Endothelial cell of hepatic sinusoid (primary cell): ENCODE results near the gene ABHD16A.

Experiments used
- in situ Hi-C: cut with HindIII; loops from 2 replicates; pipeline ENCODE4 v1.10.0; 2017; ENCODE audit warnings: low sequenced_read_pairs

ABHD16A gene

DNA sequence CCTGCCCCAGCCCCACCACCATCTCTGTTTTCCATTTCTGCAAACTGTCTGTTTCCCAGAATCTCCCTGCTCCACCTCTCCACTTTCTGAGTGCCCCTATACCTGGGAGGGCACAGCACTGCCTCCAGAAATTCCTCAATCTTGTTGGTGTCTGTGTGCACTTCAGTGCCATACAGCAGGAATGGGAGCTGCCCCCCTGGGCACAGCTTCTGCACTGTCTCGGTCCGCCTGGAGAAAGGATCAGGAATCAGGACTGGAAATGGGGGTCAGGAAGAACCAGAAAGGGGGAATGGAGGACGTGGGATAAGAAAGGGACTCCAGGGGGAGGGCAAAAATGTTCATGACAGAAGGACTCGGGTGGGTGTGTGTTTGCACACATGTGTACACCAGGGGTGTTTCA lies 30.6 kb upstream of the ABHD16A start:
- in situ Hi-C loops, result loop anchor here (5.0 kb wide), 1 partner anchor 41 kb away; no protein-coding TSS in a partner anchor

DNA sequence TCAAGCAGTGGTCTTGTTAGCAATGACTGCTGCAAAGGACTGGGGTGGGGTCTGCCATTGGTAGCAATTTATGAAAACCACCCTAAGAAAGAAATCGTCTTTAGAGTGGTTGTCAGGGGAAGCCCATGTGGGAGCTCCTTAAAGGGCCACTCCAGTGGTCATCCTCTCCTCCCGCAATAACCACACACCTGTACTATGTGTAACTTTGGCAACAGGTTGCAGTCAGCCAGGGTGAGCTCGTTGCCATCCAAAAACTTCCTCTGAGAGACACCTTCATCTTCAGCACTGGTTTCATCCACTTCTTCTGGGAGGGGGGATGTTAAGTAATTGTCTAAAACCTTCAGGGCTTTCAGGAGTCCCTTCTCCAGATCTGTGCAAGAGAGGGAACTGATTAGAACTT lies 28.9 kb upstream of the ABHD16A start:
- in situ Hi-C loops, result loop anchor here (5.0 kb wide), 1 partner anchor 40 kb away; no protein-coding TSS in a partner anchor

DNA sequence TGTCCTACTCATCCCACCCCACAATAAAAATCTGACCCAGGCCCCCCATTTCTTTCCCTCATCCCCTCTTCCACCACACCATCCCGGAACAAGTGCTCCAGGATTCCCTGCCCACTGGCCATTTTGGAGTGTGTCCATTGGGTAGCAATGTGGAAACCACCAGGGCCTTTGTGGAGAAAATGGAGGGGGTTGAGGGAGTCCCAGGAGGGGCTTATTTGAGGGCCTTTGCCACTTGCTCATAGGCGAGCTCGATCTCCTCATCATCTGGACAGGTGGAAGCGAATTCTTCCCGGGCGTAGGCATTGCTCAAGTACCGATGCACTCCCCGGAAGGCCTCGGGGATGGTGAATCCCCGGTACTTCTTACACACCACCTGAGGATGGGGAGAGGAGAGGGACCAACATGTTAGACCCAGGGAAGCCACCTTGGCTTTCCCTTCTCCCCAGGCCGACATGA lies 27.5 kb upstream of the ABHD16A start:
- in situ Hi-C loops, result loop anchor here (5.0 kb wide), 1 partner anchor 38 kb away; no protein-coding TSS in a partner anchor

DNA sequence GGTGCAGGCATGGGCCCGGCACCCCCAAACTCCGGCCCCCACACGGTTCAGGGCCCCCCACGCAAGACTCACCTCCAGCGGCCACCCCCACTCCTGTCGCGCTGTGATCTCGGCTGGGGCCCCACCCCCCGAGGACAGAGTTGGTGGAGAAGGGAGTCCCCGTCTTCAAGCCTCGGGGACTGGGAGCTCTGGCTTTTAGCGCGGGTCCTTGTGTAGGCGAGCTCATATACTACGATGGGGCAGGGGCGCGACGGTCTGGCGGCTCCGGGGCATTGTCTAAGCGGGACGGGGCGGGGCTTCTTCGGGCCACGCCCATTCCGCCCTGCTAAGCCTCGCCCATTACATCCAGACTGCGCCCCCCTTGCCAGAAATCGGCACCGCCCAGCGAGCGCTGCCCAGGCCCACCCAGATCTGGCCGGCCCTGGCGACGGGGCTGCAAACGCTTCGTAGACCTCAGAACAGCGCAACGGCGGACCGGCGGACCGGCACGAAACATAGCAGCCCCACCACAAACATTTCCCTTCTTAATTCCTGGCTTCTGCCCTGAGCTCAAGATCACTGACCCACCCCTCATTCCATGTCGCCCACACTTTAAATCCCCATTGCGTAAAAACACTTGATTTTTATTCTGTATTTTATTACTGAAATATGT lies 27.0 kb upstream of the ABHD16A start:
- in situ Hi-C loops, result loop anchor here (5.0 kb wide), 1 partner anchor 38 kb away; no protein-coding TSS in a partner anchor

DNA sequence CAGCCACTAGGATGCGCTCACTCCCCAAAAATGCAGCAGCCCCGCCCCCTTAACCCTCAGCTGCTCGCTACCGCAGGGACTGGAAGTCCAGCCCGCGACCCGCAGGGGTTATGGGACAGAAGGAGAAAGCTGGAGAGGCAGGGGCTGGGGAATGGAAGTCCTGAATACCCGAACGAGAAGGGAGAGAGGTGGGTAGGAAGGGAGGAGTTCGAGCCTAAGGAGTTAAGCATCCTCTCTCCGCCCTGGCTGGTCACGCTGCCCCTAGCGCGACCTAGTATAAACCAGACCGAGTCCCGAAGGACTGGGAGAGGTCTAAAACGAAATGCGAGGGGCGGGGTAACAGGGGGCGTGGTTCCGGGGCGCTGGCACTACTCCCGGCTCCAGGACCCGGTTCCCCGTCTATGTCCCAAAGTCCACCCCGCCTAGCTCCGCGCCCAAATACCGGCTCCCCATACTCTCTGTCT lies 26.4 kb upstream of the ABHD16A start:
- in situ Hi-C loops, result no loop called here

DNA sequence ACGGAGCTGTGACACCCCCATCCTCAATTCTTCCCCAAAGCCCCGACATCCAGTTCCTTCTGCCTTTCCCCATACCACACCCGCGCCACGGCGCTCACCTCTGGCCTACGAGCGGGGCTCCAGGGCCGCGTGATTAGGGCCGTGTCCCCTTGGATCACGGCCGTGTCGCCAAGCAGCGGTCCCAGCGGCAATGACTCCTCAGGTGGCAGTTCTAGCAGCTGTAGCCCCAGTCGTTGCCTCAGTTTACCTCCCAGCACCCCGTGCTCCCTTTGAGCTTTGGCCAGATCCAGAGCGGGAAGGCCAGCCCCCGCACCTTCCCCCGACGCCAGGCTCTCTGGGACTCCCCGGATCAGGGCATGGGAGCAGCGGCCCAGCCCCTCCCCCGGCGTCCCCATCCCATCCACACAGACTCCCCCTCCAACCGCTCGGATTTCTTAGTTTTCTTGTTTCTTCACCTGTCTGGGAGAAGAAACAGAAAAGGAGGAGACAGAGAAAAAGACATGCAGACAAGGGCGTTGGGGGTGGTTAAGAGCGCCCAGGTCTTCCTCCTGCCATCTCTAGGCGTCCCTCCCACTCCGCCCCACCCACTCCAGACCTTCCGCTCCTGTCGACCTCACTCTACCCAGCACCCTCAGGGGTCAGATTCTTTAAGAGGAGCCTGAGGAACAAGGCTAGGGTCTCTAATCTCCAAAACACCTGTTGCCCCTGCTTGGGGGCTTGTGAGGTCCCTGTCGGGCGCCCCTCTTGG lies 25.8 kb upstream of the ABHD16A start, which contains the start of gene DDAH2:
TSS of gene DDAH2 (minus strand) at position 533 of the 748 bp plus-strand sequence. CDS start at position 395, 138 bp downstream.
- in situ Hi-C loops, result no loop called here

DNA sequence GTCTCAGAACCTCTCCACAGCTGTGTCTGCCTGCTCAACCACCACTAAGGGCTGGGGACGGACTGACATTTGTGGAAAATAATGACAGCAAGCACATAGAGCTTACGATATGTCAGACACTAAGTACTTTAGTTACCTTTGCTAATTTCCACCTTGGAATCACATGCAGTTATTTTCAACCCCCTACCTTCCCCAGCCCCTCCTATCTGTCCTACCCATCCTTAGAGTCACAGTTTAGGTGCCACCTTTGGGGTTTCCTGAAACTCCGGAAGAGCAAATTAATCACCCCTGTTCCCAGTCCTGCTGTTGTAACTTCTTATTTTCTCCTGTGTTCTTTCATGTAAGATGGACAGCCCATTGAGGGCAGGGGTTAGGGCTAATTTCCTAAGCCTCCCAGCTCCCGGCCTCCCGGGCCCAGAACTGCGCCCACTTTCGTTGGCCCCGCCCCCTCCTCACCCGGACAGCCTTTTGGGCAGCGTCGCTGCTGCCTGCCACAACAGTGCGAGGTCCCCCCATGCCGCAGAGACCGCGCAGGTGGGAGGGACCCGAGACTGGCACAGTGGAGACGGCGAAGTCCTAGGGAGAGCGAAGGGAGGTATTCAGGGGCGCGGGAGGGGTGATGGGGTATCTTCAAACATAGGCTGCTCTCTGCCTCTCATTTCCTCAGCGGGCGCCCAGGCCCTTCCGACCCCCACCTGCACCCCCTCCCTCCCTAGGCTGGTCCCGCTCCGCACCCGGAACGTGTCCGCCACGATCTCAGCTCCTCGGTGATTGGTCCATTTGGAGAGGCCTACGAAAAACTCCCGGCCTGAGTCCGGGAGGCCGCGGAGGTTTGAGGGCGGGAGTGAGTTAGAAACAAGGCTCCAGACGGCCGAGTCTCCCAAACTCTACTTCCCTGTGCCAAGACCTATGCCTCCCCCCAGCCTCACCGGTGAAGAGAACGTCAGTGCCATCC lies 24.9 kb upstream of the ABHD16A start:
- in situ Hi-C loops, result no loop called here

DNA sequence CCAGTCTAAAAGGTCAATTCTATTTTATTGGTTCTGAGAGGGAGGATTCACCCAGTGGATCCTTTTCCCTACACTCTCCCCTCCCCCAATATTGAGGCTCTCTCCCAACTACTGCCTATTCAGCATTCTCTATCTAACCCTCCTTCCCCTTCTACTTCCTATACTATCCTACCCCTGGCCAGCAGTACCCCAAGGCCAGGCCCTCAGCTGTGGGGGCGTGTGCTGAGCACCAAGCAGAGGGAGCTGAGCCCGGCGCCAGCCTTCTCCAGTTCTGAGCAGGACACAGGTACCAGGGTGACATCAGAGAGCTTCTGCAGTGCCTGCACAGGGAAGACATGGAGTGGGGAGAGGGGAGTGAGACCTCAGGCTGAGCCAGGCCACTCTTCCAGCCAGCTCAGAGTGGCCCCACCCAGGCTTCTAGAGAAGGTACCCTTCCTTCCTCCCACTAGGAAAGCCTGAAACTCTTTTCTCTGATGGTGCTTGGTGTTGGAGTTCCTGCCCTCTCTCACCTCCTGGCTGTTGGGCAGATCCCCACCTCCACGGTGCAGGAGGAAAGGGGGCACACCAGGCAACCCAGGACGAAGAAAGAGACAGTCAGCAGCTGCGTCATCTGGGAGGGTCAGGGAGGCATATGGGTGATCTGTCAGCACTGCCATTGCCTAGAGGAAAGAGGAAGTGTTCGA lies 24.1 kb upstream of the ABHD16A start:
- in situ Hi-C loops, result no loop called here

DNA sequence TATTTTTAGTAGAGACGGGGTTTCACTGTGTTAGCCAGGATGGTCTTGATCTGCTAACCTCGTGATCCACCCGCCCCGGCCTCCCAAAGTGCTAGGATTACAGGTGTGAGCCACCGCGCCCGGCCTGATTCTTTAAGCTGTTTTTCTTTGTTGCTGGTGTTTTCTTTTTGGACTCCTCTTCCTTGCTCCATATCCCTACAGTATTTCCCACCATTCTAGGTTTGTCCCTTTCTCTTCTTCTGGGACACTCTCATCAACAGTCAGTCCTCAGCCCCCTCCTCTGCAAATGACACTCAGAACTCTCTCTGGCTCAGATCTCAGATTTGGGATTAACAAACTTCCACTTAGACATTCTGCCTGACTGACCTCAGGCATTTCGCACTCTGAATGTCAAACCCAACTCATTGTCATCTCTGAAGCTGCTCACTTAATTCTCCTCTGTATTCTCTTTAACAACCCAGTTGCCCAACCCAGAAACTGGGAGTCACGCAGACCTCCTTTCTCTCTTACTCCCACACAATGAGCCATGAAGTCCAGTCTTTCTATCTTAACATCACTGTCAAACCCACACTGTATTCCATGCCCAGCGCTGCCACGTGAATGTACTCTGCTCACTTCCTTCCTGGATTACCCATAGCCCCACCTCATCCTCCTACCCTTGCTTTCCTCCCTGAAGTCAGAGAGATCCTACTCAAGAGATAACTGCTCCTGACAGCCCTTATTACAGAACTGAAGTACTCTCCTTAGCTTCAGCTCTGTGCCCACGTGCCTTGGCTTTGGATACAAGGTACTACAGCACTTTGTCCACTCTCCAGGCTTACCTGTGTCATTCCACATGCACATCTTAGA lies 22.6 kb upstream of the ABHD16A start:
- in situ Hi-C loops, result no loop called here

DNA sequence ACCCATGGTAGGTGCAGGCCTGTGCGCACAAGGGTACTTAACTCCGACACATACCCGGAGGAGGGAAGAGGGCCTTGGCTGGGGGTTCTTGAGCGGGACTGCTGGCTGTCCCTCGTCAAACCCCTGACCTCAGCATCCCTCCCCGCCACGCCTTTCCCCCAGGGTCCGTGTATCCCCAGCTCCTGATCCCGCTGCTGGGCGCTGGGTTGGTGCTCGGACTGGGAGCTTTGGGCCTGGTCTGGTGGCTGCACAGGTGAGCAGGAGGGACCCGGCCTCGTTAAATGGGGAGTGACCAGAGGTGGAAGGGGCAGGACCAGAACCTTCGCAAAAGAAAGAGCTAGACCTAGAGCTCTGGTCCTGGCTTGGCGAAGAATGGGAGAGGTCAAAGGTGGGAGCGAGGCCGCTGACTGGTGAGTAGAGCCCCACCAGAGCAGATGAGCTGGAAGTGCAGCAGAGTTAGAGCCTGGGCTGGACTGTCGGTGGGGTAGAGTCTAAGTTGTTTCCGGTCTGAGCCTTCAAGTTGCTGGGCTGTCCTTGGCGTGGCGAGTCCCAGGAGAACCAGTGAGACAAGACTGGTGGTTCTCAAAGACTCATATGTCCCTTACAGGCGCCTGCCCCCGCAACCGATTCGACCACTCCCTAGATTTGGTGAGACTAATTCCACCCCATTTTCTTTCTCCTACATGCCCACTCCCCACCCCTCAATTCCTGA lies 21.0 kb upstream of the ABHD16A start:
- in situ Hi-C loops, result no loop called here

DNA sequence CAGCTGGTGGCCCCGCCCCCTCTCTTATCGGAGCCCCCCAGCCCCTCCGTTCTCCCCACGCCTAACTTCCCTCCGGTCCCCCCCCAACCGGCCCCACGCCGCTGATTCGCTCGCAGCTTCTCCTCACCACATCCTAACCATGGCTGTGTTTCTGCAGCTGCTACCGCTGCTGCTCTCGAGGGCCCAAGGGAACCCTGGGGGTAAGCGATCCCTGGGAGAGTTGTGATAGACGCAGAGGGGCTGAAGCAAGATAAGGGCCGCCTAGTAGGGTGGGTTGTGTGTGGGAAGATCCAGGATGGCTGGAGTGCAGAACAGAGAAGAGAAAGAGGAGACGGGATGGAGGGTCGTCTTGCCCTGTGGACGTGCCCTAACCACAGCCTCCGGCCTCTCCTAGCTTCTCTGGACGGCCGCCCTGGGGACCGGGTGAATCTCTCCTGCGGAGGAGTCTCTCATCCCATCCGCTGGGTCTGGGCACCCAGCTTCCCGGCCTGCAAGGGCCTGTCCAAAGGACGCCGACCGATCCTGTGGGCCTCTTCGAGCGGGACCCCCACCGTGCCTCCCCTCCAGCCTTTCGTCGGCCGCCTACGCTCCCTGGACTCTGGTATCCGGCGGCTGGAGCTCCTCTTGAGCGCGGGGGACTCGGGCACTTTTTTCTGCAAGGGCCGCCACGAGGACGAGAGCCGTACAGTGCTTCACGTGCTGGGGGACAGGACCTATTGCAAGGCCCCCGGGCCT lies 20.3 kb upstream of the ABHD16A start, which contains the start of gene MPIG6B:
TSS of gene MPIG6B (plus strand) at position 129 of the 735 bp plus-strand sequence. CDS start at position 140, 11 bp downstream.
- in situ Hi-C loops, result no loop called here

DNA sequence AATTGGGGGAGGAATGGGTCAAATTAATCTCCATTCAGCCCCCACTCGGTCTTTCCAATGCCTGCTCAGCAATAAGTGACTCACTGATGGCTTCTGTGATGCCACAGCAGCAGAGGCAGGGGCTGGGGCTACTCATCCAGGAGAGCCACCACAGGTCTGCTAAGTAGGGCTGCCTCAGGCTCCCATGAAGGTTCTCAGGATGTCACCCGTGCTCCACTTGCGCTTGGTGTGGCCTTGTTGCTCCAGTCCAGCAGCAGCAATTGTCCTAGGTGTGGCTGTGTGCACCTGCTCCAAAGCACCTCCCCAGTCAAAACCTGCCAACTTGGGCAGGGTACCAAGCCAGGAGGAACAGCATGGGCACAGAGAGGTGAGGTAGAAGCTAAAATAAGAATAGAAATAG lies 19.0 kb upstream of the ABHD16A start:
- in situ Hi-C loops, result no loop called here

DNA sequence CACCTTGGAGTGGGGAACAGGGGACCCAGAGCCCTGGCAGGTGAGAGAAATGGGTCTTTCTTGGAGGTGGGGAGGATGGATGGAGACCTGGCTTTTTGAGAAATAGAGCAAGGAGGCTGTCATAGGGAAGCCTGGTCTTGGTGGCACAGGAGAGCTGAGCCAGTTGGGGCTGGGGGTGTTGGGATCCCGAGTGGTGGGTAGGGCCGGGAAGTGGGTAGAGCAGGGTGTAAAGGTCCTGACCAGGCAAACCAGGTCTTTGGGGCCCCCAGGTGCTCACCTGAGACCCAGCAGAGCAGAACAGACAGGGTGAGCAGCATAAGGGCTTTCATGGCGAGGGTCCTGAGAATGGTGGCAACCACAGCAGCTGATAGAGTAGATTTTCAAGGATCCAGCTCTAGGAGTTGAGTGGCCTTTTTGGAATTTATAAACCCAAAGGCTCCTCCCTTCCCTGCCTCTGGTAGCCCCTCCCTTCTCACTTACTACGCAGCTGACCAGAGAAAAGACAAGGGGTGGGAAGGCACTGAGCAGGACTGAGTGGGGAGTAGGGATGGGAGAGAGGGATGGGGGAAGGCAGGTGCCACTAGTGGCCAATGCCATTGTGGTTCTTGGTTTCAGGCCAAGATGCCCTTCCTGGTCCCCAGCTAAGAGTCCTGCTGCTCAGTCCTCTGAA lies 18.4 kb upstream of the ABHD16A start, which contains the start of gene LY6G6C:
TSS of gene LY6G6C (minus strand) at position 396 of the 670 bp plus-strand sequence. CDS start at position 329, 67 bp downstream.
- in situ Hi-C loops, result no loop called here

DNA sequence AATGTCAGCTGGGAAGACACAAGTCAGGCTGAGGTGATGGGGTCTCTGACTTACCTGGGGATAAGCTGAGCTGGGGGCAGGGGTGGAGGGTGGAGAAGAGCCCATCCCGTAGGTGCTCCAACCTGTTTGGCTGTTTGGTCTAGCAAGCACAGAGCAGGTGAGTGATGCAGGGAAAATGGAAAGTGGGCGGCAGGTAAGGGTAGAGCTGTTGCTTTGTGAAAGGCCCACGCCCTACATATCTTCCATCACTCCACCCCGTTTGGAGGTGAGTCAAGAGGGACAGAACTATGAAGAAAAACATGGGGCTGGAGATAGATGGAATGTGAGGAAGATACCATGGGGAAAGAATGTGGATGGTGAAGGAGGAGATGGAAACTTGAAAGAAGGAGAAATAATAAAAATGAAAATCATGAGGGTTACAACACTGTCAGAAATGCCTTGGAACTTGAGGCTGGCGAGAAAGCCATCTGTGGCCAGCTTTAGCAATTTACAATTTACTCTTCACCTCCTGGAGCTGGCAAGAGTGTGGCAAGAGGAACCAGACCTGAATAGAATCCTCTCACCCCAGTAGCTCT lies 17.2 kb upstream of the ABHD16A start:
- in situ Hi-C loops, result no loop called here

DNA sequence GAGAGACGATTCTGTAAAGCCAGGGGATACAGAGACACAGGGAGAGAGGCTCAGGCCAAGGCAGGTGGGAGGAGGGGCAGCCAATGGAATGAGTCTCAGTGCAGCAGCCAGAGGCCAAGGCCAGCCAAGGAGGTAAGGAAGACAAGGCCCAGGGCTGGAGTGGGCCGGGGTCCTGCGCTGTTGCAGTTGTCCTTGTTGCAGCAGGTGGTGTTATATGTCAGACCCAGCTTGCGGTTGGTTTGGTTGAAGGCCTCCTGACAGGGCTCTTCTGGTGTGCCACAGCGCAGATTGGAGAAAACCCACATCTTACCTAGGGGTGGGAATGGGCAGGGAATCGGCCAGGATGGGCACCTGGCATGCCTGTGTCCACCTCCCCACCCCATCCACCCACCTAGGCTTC lies 15.9 kb upstream of the ABHD16A start:
- in situ Hi-C loops, result no loop called here

DNA sequence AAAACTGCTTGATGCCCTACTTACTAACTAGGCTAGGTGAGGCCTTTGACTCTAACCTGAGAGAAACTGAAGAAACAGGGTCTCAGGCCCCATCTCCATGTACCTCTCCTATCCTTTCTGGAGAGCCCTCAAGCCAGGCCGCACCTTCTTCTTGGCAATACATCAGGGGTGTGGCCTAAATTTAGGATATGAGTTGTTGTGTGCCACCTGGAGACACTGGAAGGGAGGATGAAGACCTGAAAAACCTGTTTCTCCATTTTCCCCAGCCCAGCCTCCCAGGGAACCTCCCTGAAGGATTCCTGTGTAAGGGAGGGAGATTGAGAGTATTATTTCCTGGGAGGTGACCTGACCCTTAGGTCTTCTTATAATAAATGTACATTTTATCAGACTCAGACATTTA lies 15.1 kb upstream of the ABHD16A start:
- in situ Hi-C loops, result no loop called here
